Cardiac muscle cell (in vitro differentiated cells and primary cell): Measurements from ENCODE around the gene ATP5F1E. TPM values are rescaled to one million over a fixed set of nuclear protein-coding genes. Genes with fewer than 3 reads are reported as not detected.

Experiments
- DNase-seq, 2 donors: peaks; one replicate each; pipeline versions ENCODE4 v3.0.0 to v3.0.0-alpha.2; 2010 to 2017; ENCODE audit warnings: low read depth in 1 of 2, low spot score in 1 of 2
- H3K27ac ChIP-seq: fragments of 200-600 bp; sonication (generic); 2 replicates; pipeline ENCODE4 v1.5.1; 2016
- H3K27me3 ChIP-seq: fragments of 200-600 bp; sonication (generic); 2 replicates; pipeline ENCODE4 v1.6.0; 2016; ENCODE audit warnings: control low read depth
- H3K36me3 ChIP-seq: fragments of 200-600 bp; sonication (generic); 2 replicates; pipeline ENCODE4 v1.5.1; 2016; ENCODE audit warnings: control low read depth
- H3K4me1 ChIP-seq: fragments of 200-600 bp; sonication (generic); 2 replicates; pipeline ENCODE4 v1.8.1; 2017; ENCODE audit warnings: low read depth, mild to moderate bottlenecking, mixed run types
- H3K4me3 ChIP-seq: fragments of 200-600 bp; sonication (generic); 2 replicates; pipeline ENCODE4 v1.5.1; 2016; ENCODE audit warnings: mild to moderate bottlenecking
- H3K9me3 ChIP-seq: fragments of 200-600 bp; sonication (generic); 2 replicates; pipeline ENCODE4 v1.5.1; 2017; ENCODE audit warnings: low read depth, mild to moderate bottlenecking, control low read depth
- polyA plus RNA-seq: library from polyadenylated mRNA; unstranded; fragments of >200 nt; fragmentation: Nextera tagmentation; extraction: Ambion mirVana; gene quantifications from 2 replicates; pipeline ENCODE4 v1.2.1, GENCODE V29; 2016
- total RNA-seq: library from RNA; depleted of rRNA; stranded (reverse); fragments of >200 nt; gene quantifications from 2 replicates; pipeline ENCODE4 v1.2.3, GENCODE V29; 2016
- TF ChIP-seq, protein P1 (sequence below): IDR thresholded peaks from 2 replicates; pipeline ENCODE4 v1.5.1; 2012; ENCODE audit warnings: low read depth, mild to moderate bottlenecking, low read length

ATP5F1E gene
- total and polyA plus RNA-seq, 2 experiments from 2014 or later, result 17.9 to 281 TPM

DNA sequence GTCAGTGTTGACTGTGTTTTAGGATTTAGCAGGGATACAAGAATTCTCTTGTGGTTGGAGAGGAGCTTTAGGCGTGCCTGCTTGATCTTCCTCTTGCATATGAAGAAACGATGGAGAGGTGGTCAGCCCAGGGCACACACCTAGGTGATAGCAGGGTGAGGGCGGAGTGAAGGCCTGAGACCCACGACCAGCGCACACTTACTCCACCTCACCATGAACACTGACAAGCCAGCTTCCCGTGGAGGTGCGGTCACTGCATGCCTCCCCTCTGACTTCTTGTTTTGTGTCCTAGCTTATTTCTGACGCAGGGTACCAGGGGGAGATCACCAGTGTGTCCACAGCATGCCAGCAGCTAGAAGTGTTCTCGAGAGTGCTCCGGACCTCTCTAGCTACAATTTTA lies 42.9 kb downstream of the ATP5F1E start:
- H3K36me3 ChIP-seq, result peaks cover 74% of the 10 kb centered on the region
- no peak overlapping the region for H3K4me3 ChIP-seq
- no peaks in the 10 kb centered on the region for H3K27me3 ChIP-seq
- H3K27ac ChIP-seq, result no peak overlapping the region
- H3K4me1 ChIP-seq, result no peaks in the 10 kb centered on the region
- H3K9me3 ChIP-seq, result no peaks in the 10 kb centered on the region
- TF ChIP-seq, protein P1, sequence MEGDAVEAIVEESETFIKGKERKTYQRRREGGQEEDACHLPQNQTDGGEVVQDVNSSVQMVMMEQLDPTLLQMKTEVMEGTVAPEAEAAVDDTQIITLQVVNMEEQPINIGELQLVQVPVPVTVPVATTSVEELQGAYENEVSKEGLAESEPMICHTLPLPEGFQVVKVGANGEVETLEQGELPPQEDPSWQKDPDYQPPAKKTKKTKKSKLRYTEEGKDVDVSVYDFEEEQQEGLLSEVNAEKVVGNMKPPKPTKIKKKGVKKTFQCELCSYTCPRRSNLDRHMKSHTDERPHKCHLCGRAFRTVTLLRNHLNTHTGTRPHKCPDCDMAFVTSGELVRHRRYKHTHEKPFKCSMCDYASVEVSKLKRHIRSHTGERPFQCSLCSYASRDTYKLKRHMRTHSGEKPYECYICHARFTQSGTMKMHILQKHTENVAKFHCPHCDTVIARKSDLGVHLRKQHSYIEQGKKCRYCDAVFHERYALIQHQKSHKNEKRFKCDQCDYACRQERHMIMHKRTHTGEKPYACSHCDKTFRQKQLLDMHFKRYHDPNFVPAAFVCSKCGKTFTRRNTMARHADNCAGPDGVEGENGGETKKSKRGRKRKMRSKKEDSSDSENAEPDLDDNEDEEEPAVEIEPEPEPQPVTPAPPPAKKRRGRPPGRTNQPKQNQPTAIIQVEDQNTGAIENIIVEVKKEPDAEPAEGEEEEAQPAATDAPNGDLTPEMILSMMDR, result no peak
- DNase-seq, result no peak

DNA sequence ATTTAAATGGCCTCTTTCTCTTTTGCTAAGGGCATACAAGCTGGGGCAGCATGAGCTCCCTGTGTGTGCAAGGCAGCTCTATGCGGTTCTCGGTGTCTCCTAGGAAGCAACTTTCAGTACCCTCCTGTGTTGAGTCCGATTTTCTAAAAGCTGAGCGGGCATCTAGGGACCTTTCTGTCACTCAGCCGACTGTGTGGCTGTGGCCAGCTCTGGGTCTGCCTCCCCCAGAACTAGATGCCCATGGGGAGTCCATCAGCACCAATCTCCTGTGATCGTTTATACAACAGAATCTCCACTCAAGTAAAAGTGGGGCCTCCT lies 43.6 kb downstream of the ATP5F1E start:
- no peak for DNase-seq
- Histone ChIP-seq H3K36me3 (peaks cover 68% of the 10 kb centered on the region), H3K4me3 (no peak overlapping the region), H3K27ac (no peak overlapping the region), H3K4me1 (no peaks in the 10 kb centered on the region), H3K9me3 (no peaks in the 10 kb centered on the region), H3K27me3 (no peaks in the 10 kb centered on the region)
- TF ChIP-seq, protein P1, result no peak

DNA sequence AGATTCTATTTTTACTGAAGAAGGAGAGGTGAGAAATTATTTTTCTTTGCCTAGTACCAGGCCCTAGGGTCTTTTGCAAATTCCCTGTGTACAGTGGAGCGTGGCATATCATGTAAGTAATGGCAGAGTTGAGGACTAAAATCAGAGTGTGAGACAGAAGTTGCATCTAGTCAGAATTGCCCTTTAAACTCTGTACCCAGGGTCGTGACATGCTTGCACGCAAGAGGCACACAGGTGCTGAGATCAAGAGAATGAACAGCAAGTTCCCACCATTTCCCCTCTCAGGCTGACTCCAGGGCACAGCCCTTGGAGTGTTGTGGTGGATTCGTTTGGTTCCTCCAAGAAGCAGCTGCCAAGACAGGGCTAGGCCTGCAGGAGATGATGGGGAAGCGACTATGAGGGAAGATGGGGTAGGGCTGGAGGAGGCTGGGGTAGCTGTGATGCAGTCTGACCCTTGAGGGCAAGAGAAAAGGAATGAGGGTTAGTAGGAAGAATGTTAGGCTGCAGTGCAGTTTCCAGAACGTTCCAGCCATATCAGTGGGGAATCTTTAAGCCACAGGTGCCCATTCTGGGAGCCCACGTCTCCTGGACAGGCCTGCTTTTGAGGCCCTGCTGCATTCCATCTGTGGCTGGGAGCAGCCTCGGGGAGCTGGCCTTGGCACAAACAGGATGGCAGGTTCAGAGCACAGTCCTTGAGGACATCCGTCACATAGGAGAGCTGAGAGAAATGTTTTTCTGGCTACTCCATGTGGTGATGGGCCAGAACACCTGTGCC lies 44.2 kb downstream of the ATP5F1E start:
- TF ChIP-seq, protein P1, result no peak
- no peak for DNase-seq
- Histone ChIP-seq H3K36me3 (peaks cover 63% of the 10 kb centered on the region), H3K4me1 (no peaks in the 10 kb centered on the region), H3K27me3 (no peaks in the 10 kb centered on the region), H3K9me3 (no peaks in the 10 kb centered on the region), H3K4me3 (no peak overlapping the region), H3K27ac (no peak overlapping the region)

DNA sequence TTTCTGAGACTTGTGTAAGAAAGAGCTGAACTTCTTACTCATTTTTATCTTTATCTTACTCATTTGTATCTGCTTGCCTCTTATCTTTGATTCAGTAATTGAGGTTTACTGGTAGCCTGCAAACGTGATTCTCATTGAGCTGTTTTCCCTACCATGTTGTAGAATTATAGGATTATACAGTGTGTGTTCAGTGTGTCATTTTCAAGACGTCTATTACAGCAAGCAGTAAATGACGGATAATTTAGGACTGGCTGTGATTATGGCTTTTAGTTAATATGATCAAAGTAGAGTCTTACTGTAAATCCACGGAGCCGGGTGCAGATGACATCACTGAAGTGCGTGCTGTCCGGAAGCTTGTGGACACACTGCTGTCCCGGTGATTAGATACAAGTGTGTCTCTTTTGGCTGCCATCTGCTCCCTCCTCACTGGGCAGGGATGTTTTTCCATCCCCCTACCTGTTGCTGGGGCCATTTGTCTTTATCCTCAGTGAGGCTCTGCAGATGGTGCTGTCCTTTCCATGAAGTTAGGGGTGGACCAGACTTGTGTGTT lies 45.1 kb downstream of the ATP5F1E start:
- H3K9me3 ChIP-seq, result no peaks in the 10 kb centered on the region
- no peak overlapping the region for H3K27ac ChIP-seq

DNA sequence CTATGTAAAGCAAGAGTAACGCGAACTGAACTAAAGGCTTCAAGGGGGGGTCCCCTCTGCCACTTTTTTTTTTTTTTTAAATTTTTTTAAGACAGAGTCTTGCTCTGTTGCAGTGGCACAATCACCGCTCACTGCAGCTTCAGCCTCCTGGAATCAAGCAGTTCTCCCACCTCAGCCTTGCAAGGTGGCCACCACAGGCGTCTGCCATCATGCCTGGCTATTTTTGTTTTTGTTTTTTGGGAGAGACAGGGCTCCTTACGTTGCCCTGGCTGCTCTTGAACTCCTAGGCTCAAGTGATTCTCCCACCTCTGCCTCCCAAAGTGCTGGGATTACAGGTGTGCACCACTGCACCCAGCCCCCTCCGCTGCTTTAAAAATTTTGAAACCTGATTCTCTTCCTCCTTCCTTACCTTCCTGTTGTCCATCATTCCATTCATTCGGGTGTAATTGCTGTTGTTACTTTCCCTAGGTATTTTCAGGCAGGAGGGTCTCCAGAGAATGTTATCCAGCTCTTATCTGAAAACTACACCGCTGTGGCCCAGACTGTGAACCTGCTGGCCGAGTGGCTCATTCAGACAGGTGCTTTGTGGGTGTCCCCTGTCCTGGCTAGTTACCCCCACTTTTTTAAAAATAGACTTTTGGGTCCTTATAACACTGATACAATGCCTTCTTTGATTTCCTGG lies 45.7 kb downstream of the ATP5F1E start:
- DNase-seq, result no peak
- H3K9me3 ChIP-seq, result no peaks in the 10 kb centered on the region
- no peak overlapping the region for H3K27ac ChIP-seq
- no peak overlapping the region for H3K4me3 ChIP-seq
- H3K4me1 ChIP-seq, result peaks cover 8% of the 10 kb centered on the region
- no peaks in the 10 kb centered on the region for H3K27me3 ChIP-seq
- H3K36me3 ChIP-seq, result peaks cover 47% of the 10 kb centered on the region
- TF ChIP-seq, protein P1, result no peak

More for the DNA sequence above, 45.1 kb downstream of the ATP5F1E start:
- Histone ChIP-seq H3K36me3 (peaks cover 54% of the 10 kb centered on the region), H3K4me3 (no peak overlapping the region), H3K4me1 (peaks cover 8% of the 10 kb centered on the region), H3K27me3 (no peaks in the 10 kb centered on the region)
- TF ChIP-seq, protein P1, result no peak
- no peak for DNase-seq
